Right hindlimb (tissue), 1 donor: Measurements from ENCODE around the gene ITPR1.

ENCODE experiments used
- DNase-seq: peaks from one replicate; pipeline ENCODE4 v3.0.0-alpha.2; 2018

ITPR1 gene

GRCh38 chr3:4599612-4600011 is 106.5 kb downstream of the ITPR1 start:
- DNase-seq, result no peak

GRCh38 chr3:4600493-4600892 is 107.3 kb downstream of the ITPR1 start:
- DNase-seq, result no peak

GRCh38 chr3:4601892-4602291 is 108.7 kb downstream of the ITPR1 start:
- DNase-seq, result no peak

- DNase-seq, result no peak
Measured at GRCh38 chr3:4604693-4605092, 111.5 kb downstream of the ITPR1 start.

GRCh38 chr3:4606911-4607310 is 113.8 kb downstream of the ITPR1 start:
- no peak for DNase-seq

GRCh38 chr3:4613366-4613765 is 120.2 kb downstream of the ITPR1 start:
- DNase-seq, result no peak

- no peak for DNase-seq
Measured at GRCh38 chr3:4614070-4614469, 120.9 kb downstream of the ITPR1 start.

GRCh38 chr3:4614927-4615326 is 121.8 kb downstream of the ITPR1 start:
- no peak for DNase-seq

GRCh38 chr3:4615750-4616149 is 122.6 kb downstream of the ITPR1 start:
- no peak for DNase-seq

- no peak for DNase-seq
Measured at GRCh38 chr3:4623421-4623999, 130.4 kb downstream of the ITPR1 start.

- no peak for DNase-seq
Measured at GRCh38 chr3:4627651-4628375, 134.7 kb downstream of the ITPR1 start.

GRCh38 chr3:4629095-4630007 is 136.2 kb downstream of the ITPR1 start:
- DNase-seq, result no peak

- DNase-seq, result no peak
Measured at GRCh38 chr3:4633078-4634004, 140.2 kb downstream of the ITPR1 start.

- DNase-seq, result no peak
Measured at GRCh38 chr3:4634894-4635293, 141.7 kb downstream of the ITPR1 start.

GRCh38 chr3:4637265-4637664 is 144.1 kb downstream of the ITPR1 start:
- no peak for DNase-seq

- no peak for DNase-seq
Measured at GRCh38 chr3:4641863-4642563, 148.9 kb downstream of the ITPR1 start.

- no peak for DNase-seq
Measured at GRCh38 chr3:4642611-4643010, 149.5 kb downstream of the ITPR1 start.

GRCh38 chr3:4643904-4644547 is 150.9 kb downstream of the ITPR1 start:
- DNase-seq, result no peak

- no peak for DNase-seq
Measured at GRCh38 chr3:4644951-4645350, 151.8 kb downstream of the ITPR1 start.

GRCh38 chr3:4645468-4645867 is 152.3 kb downstream of the ITPR1 start:
- no peak for DNase-seq

- no peak for DNase-seq
Measured at GRCh38 chr3:4647411-4647810, 154.3 kb downstream of the ITPR1 start.
